K562 (cell line): ENCODE results near the gene CEBPE. TPM values are rescaled to one million over a fixed set of nuclear protein-coding genes. Genes with fewer than 3 reads are reported as not detected.

Experiments used
- BHLHE40 ChIP-seq: IDR thresholded peaks from 2 replicates; pipeline ENCODE4 v1.6.1; 2011; ENCODE audit warnings: low read length, improper control_type of control experiment
- BRF2 ChIP-seq: IDR thresholded peaks from 3 replicates; pipeline ENCODE4 v1.6.1; 2011; ENCODE audit warnings: borderline replicate concordance, mild to moderate bottlenecking; ENCODE audit not compliant: insufficient read length, insufficient read depth
- ELF2 ChIP-seq: fragments of 250-450 bp; sonication (Bioruptor Pico); IDR thresholded peaks from 2 replicates; pipeline ENCODE4 v1.5.0; 2021; ENCODE audit warnings: mild to moderate bottlenecking
- EP400 ChIP-seq: fragments of 450-650 bp; IDR thresholded peaks from 2 replicates; pipeline ENCODE4 v1.6.1; 2017; ENCODE audit warnings: antibody characterized with exemption, mild to moderate bottlenecking, moderate library complexity
- IRF9 ChIP-seq: fragments of 450-650 bp; IDR thresholded peaks from 2 replicates; pipeline ENCODE4 v1.6.1; 2016; ENCODE audit warnings: missing biosample characterization, missing genetic modification characterization
- NR2C1 ChIP-seq, 2 experiments: fragments of 450-650 bp; IDR thresholded peaks; 2 replicates each; pipeline ENCODE4 v1.6.1; 2017; ENCODE audit warnings: mild to moderate bottlenecking in 2 of 2, antibody characterized with exemption in 1 of 2, inconsistent platforms in 1 of 2, missing compliant biosample characterization in 1 of 2, missing genetic modification characterization in 1 of 2
- RBFOX2 ChIP-seq: fragments of 200-400 bp; formaldehyde crosslinking; IDR thresholded peaks from 2 replicates; pipeline ENCODE4 v1.6.1; 2017; ENCODE audit warnings: low read depth, mild to moderate bottlenecking, low read length, moderate library complexity
- ZBTB2 ChIP-seq: fragments of 450-650 bp; IDR thresholded peaks from 2 replicates; pipeline ENCODE4 v1.6.1; 2016; ENCODE audit warnings: antibody characterized with exemption
- ZKSCAN1 ChIP-seq: fragments of 150-350 bp; IDR thresholded peaks from 2 replicates; pipeline ENCODE4 v1.6.1; 2016; ENCODE audit warnings: low read depth, low read length
- polyA plus RNA-seq, 8 experiments: library from polyadenylated mRNA; depleted of rRNA in 4 of 8; stranded (reverse) in 5 of 8; unstranded in 3 of 8; fragments of >200 nt; fragmentation: Nextera tagmentation in 2 of 8; fragmentation: Illumina TruSeq in 1 of 8; extraction: Ambion mirVana in 2 of 8; extraction: Trizol in 1 of 8; gene quantifications; 2 replicates each; pipeline versions ENCODE4 v1.2.1 to v1.2.3, GENCODE V29; 2011 to 2014; ENCODE audit warnings: inconsistent platforms in 1 of 8, missing spikeins in 1 of 8
- total RNA-seq, 7 experiments: library from RNA; depleted of rRNA in 6 of 7; stranded (reverse); fragments of >200 nt in 6 of 7; fragmentation: Illumina TruSeq in 2 of 7; extraction: Trizol in 2 of 7; gene quantifications; 2 replicates each; pipeline versions ENCODE4 v1.2.1 to v1.2.3, GENCODE V29; 2011 to 2021; ENCODE audit warnings: low replicate concordance in 1 of 7
- TF ChIP-seq, protein P1 (sequence below): fragments of 450-650 bp; IDR thresholded peaks from 2 replicates; pipeline ENCODE4 v1.6.1; 2016; ENCODE audit warnings: mild to moderate bottlenecking, moderate library complexity

The CEBPE gene
- total and polyA plus RNA-seq, 9 of the 15 experiments (the other 6 are each of a cell fraction or from before 2014, with no cell fraction given) = 0.09 to 0.15 (median 0.13) TPM; not detected in 6

- TF ChIP-seq, protein P1, sequence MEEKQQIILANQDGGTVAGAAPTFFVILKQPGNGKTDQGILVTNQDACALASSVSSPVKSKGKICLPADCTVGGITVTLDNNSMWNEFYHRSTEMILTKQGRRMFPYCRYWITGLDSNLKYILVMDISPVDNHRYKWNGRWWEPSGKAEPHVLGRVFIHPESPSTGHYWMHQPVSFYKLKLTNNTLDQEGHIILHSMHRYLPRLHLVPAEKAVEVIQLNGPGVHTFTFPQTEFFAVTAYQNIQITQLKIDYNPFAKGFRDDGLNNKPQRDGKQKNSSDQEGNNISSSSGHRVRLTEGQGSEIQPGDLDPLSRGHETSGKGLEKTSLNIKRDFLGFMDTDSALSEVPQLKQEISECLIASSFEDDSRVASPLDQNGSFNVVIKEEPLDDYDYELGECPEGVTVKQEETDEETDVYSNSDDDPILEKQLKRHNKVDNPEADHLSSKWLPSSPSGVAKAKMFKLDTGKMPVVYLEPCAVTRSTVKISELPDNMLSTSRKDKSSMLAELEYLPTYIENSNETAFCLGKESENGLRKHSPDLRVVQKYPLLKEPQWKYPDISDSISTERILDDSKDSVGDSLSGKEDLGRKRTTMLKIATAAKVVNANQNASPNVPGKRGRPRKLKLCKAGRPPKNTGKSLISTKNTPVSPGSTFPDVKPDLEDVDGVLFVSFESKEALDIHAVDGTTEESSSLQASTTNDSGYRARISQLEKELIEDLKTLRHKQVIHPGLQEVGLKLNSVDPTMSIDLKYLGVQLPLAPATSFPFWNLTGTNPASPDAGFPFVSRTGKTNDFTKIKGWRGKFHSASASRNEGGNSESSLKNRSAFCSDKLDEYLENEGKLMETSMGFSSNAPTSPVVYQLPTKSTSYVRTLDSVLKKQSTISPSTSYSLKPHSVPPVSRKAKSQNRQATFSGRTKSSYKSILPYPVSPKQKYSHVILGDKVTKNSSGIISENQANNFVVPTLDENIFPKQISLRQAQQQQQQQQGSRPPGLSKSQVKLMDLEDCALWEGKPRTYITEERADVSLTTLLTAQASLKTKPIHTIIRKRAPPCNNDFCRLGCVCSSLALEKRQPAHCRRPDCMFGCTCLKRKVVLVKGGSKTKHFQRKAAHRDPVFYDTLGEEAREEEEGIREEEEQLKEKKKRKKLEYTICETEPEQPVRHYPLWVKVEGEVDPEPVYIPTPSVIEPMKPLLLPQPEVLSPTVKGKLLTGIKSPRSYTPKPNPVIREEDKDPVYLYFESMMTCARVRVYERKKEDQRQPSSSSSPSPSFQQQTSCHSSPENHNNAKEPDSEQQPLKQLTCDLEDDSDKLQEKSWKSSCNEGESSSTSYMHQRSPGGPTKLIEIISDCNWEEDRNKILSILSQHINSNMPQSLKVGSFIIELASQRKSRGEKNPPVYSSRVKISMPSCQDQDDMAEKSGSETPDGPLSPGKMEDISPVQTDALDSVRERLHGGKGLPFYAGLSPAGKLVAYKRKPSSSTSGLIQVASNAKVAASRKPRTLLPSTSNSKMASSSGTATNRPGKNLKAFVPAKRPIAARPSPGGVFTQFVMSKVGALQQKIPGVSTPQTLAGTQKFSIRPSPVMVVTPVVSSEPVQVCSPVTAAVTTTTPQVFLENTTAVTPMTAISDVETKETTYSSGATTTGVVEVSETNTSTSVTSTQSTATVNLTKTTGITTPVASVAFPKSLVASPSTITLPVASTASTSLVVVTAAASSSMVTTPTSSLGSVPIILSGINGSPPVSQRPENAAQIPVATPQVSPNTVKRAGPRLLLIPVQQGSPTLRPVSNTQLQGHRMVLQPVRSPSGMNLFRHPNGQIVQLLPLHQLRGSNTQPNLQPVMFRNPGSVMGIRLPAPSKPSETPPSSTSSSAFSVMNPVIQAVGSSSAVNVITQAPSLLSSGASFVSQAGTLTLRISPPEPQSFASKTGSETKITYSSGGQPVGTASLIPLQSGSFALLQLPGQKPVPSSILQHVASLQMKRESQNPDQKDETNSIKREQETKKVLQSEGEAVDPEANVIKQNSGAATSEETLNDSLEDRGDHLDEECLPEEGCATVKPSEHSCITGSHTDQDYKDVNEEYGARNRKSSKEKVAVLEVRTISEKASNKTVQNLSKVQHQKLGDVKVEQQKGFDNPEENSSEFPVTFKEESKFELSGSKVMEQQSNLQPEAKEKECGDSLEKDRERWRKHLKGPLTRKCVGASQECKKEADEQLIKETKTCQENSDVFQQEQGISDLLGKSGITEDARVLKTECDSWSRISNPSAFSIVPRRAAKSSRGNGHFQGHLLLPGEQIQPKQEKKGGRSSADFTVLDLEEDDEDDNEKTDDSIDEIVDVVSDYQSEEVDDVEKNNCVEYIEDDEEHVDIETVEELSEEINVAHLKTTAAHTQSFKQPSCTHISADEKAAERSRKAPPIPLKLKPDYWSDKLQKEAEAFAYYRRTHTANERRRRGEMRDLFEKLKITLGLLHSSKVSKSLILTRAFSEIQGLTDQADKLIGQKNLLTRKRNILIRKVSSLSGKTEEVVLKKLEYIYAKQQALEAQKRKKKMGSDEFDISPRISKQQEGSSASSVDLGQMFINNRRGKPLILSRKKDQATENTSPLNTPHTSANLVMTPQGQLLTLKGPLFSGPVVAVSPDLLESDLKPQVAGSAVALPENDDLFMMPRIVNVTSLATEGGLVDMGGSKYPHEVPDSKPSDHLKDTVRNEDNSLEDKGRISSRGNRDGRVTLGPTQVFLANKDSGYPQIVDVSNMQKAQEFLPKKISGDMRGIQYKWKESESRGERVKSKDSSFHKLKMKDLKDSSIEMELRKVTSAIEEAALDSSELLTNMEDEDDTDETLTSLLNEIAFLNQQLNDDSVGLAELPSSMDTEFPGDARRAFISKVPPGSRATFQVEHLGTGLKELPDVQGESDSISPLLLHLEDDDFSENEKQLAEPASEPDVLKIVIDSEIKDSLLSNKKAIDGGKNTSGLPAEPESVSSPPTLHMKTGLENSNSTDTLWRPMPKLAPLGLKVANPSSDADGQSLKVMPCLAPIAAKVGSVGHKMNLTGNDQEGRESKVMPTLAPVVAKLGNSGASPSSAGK = peak; percentile 98
- 0 out of 2 replicates have a peak, but pooled peaks have one; percentile 37 for TF ChIP-seq ELF2 (CRISPR knock-in tag)
- 0 out of 2 replicates have a peak, but pooled peaks have one; percentile 15 for TF ChIP-seq IRF9 (tag)
- TF ChIP-seq ZBTB2 = peak; percentile 72; the same call in 1 of the 2 replicates
- peak; percentile 97 for TF ChIP-seq ZKSCAN1
- peak; percentile 67 for TF ChIP-seq RBFOX2
- no peak for TF ChIP-seq NR2C1 (IDR thresholded peaks at IDR 0.05)
- peak; percentile 80 for TF ChIP-seq NR2C1 (tag; IDR thresholded peaks at IDR 0.05)
- peak; percentile 76 for TF ChIP-seq EP400
- peak; percentile 94 for TF ChIP-seq BHLHE40
- no peak for TF ChIP-seq BRF2
These were observed 35.1 kb upstream of the CEBPE start (continued) for GRCh38 chr14:23153851-23154796.
